H1 (cell line): ENCODE results near the gene BCL2L11. TPM values are rescaled to one million over a fixed set of nuclear protein-coding genes. Genes with fewer than 3 reads are reported as not detected.

Source experiments
- CTCF ChIA-PET: fragments of 300-600 bp; sonication (Branson Sonifier 250); formaldehyde crosslinking; loops from one replicate; lab custom pipeline; 2021; ENCODE audit not compliant: partially characterized antibody; lab: Charles Lee
- POLR2A ChIA-PET: fragments of 300-600 bp; sonication (Branson Sonifier 250); formaldehyde crosslinking; loops from one replicate; lab custom pipeline; 2021; ENCODE audit warnings: inconsistent platforms; ENCODE audit not compliant: partially characterized antibody; lab: Charles Lee
- DNase-seq, 2 experiments: peaks; one replicate each; pipeline versions ENCODE4 v3.0.0 to v3.0.0-alpha.2; 2010 to 2022; ENCODE audit warnings: low spot score in 2 of 2, low read depth in 1 of 2, mixed read lengths in 1 of 2
- FAIRE-seq: peaks from 2 replicates; lab custom pipeline; 2011; peaks lifted over from hg19 to GRCh38; lab: Jason Lieb, UNC
- H2AFZ ChIP-seq: 2 replicates; pipeline ENCODE4 v1.8.1; 2012; ENCODE audit warnings: low read length, inconsistent platforms
- H2AK5ac ChIP-seq: 2 replicates; pipeline ENCODE4 v1.6.1; 2013; ENCODE audit warnings: low read depth, low read length
- H2BK120ac ChIP-seq: replicated peaks from 2 replicates; pipeline ENCODE3; 2013; ENCODE audit warnings: low read depth, low read length, inconsistent platforms
- H2BK12ac ChIP-seq: 2 replicates; pipeline ENCODE4 v1.6.1; 2013; ENCODE audit warnings: low read depth, low read length
- H2BK15ac ChIP-seq: 2 replicates; pipeline ENCODE4 v1.6.1; 2013; ENCODE audit warnings: low read length
- H2BK20ac ChIP-seq: 2 replicates; pipeline ENCODE4 v1.6.1; 2013; ENCODE audit warnings: low read length
- H2BK5ac ChIP-seq: 2 replicates; pipeline ENCODE4 v1.6.1; 2013; ENCODE audit warnings: low read depth, low read length
- H3K14ac ChIP-seq: 2 replicates; pipeline ENCODE4 v1.6.1; 2013; ENCODE audit warnings: inconsistent platforms; ENCODE audit not compliant: insufficient read length
- H3K18ac ChIP-seq: 2 replicates; pipeline ENCODE4 v1.6.1; 2013; ENCODE audit warnings: low read length; ENCODE audit errors: extremely low read depth
- H3K23ac ChIP-seq: 2 replicates; pipeline ENCODE4 v1.6.1; 2013; ENCODE audit warnings: inconsistent platforms; ENCODE audit not compliant: insufficient read length
- H3K23me2 ChIP-seq: 2 replicates; pipeline ENCODE4 v1.6.1; 2013; ENCODE audit warnings: low read depth, low read length
- H3K27ac ChIP-seq: 2 replicates; pipeline ENCODE4 v1.6.1; 2011; ENCODE audit warnings: low read depth, low read length, inconsistent platforms
- H3K27me3 ChIP-seq, 4 experiments: replicated peaks in 1 of 4; 1 replicate in 1 of 4; 2 replicates in 3 of 4; pipeline versions ENCODE4 v1.6.1 to v1.8.1; 2011 to 2013; ENCODE audit warnings: low read length in 3 of 4, mild to moderate bottlenecking in 3 of 4, inconsistent platforms in 2 of 4, mixed read lengths in 2 of 4, moderate library complexity in 1 of 4; ENCODE audit not compliant: control insufficient read depth in 3 of 4, insufficient read depth in 3 of 4; ENCODE audit errors: extremely low read depth in 1 of 4
- H3K36me3 ChIP-seq, 4 experiments: 2 replicates each; pipeline versions ENCODE4 v1.6.1 to v1.8.1; 2011 to 2013; ENCODE audit warnings: mild to moderate bottlenecking in 4 of 4, low read length in 3 of 4, moderate library complexity in 2 of 4, control low read depth in 1 of 4, inconsistent platforms in 1 of 4; ENCODE audit not compliant: insufficient read depth in 4 of 4, control insufficient read depth in 2 of 4
- H3K4ac ChIP-seq: replicated peaks from 2 replicates; pipeline ENCODE3; 2013; ENCODE audit warnings: low read length, low read depth, mixed read lengths, inconsistent platforms; ENCODE audit not compliant: insufficient read length
- H3K4me1 ChIP-seq, 4 experiments: replicated peaks in 1 of 4; 1 replicate in 1 of 4; 2 replicates in 3 of 4; pipeline versions ENCODE4 v1.6.1 to v1.8.1; 2011 to 2013; ENCODE audit warnings: low read length in 3 of 4, inconsistent platforms in 2 of 4, mixed read lengths in 1 of 4; ENCODE audit not compliant: insufficient read depth in 4 of 4, control insufficient read depth in 3 of 4
- H3K4me2 ChIP-seq, 2 experiments: 2 replicates each; pipeline versions ENCODE4 v1.6.1 to v1.8.1; 2011 to 2013; ENCODE audit warnings: low read depth in 2 of 2, low read length in 2 of 2, control low read depth in 1 of 2, inconsistent platforms in 1 of 2, mild to moderate bottlenecking in 1 of 2; ENCODE audit not compliant: insufficient read depth in 1 of 2
- H3K4me3 ChIP-seq, 4 experiments: fragments of 200-600, 300-600 bp in 1 of 4; sonication (generic), shearing (Covaris generic), sonication (Bioruptor Twin) in 1 of 4; 2 replicates each; pipeline versions ENCODE4 v1.5.1 to v1.8.1; 2011 to 2016; ENCODE audit warnings: low read length in 4 of 4, low read depth in 3 of 4, control low read depth in 2 of 4, inconsistent platforms in 2 of 4, mild to moderate bottlenecking in 2 of 4, mixed read lengths in 1 of 4, moderate library complexity in 1 of 4; ENCODE audit not compliant: insufficient read depth in 2 of 4; ENCODE audit errors: extremely low read depth in 1 of 4
- H3K56ac ChIP-seq: replicated peaks from 2 replicates; pipeline ENCODE3; 2013; ENCODE audit warnings: low read depth, mild to moderate bottlenecking, mixed read lengths, low read length, inconsistent platforms; ENCODE audit not compliant: insufficient read length
- H3K79me1 ChIP-seq: 2 replicates; pipeline ENCODE4 v1.6.1; 2013; ENCODE audit warnings: low read depth, low read length, control low read depth
- H3K79me2 ChIP-seq, 2 experiments: 2 replicates each; pipeline versions ENCODE4 v1.6.1 to v1.8.1; 2012 to 2013; ENCODE audit warnings: low read length in 2 of 2, mild to moderate bottlenecking in 2 of 2, inconsistent platforms in 1 of 2; ENCODE audit not compliant: insufficient read depth in 2 of 2, control insufficient read depth in 1 of 2
- H3K9ac ChIP-seq, 4 experiments: replicated peaks in 1 of 4; 1 replicate in 1 of 4; 2 replicates in 3 of 4; pipeline versions ENCODE4 v1.6.1 to v1.8.1; 2011 to 2013; ENCODE audit warnings: low read depth in 3 of 4, low read length in 3 of 4, control low read depth in 2 of 4, mild to moderate bottlenecking in 2 of 4, moderate library complexity in 2 of 4, inconsistent platforms in 1 of 4; ENCODE audit errors: extremely low read depth in 1 of 4
- H3K9me3 ChIP-seq, 2 experiments: 2 replicates each; pipeline versions ENCODE4 v1.6.1 to v1.8.1; 2012 to 2013; ENCODE audit warnings: mild to moderate bottlenecking in 2 of 2, moderate library complexity in 2 of 2, control low read depth in 1 of 2, inconsistent platforms in 1 of 2, low read depth in 1 of 2, low read length in 1 of 2, mixed read lengths in 1 of 2; ENCODE audit not compliant: insufficient read depth in 2 of 2
- H4K20me1 ChIP-seq, 2 experiments: replicated peaks in 1 of 2; 2 replicates each; pipeline versions ENCODE3 to v1.8.1; 2011 to 2013; ENCODE audit warnings: inconsistent platforms in 2 of 2, low read length in 2 of 2, mild to moderate bottlenecking in 1 of 2; ENCODE audit not compliant: insufficient read depth in 2 of 2, control insufficient read depth in 1 of 2
- H4K5ac ChIP-seq: 2 replicates; pipeline ENCODE4 v1.6.1; 2013; ENCODE audit warnings: low read length, low read depth, mixed read lengths, inconsistent platforms; ENCODE audit not compliant: insufficient read length
- H4K8ac ChIP-seq: 2 replicates; pipeline ENCODE4 v1.8.0; 2013; ENCODE audit warnings: mild to moderate bottlenecking, moderate library complexity, low read length, inconsistent platforms; ENCODE audit not compliant: insufficient read depth; ENCODE audit errors: extremely low read depth
- H4K91ac ChIP-seq: replicated peaks from 2 replicates; pipeline ENCODE3; 2013; ENCODE audit warnings: low read length, mixed read lengths, inconsistent platforms; ENCODE audit not compliant: insufficient read length
- CBX8 ChIP-seq: fragments of 300-800, 300-1000 bp; sonication (generic); IDR thresholded peaks from 2 replicates; pipeline ENCODE4 v1.7.1; 2016; ENCODE audit warnings: low read depth, low read length, borderline replicate concordance
- CEBPB ChIP-seq: IDR thresholded peaks from 2 replicates; pipeline ENCODE4 v1.6.1; 2012; ENCODE audit warnings: low read depth, low read length
- CHD1 ChIP-seq: IDR thresholded peaks from 2 replicates; pipeline ENCODE4 v1.6.1; 2012; ENCODE audit warnings: low read depth, low read length, improper control_type of control experiment
- CHD2 ChIP-seq: IDR thresholded peaks from 2 replicates; pipeline ENCODE4 v1.6.1; 2012; ENCODE audit warnings: low read length, improper control_type of control experiment
- RAD21 ChIP-seq, 2 experiments: IDR thresholded peaks in 1 of 2; conservative IDR thresholded peaks in 1 of 2; 2 replicates each; pipeline ENCODE4 v1.6.1; 2011; ENCODE audit warnings: low read depth in 2 of 2, low read length in 2 of 2, improper control_type of control experiment in 1 of 2, inconsistent platforms in 1 of 2, mild to moderate bottlenecking in 1 of 2, moderate library complexity in 1 of 2
- WGBS, 2 experiments: shearing (Covaris generic) in 1 of 2; methylation state at CpG; one replicate each; pipeline versions ENCODE4 v1.1.6 to v1.1.7; 2013 to 2015; ENCODE audit warnings: low lambda C conversion rate in 2 of 2, mixed read lengths in 2 of 2, inconsistent platforms in 1 of 2, low coverage in 1 of 2, missing lambda C conversion rate in 1 of 2; ENCODE audit not compliant: insufficient replicate concordance in 2 of 2, insufficient coverage in 1 of 2, insufficient read length in 1 of 2; ENCODE audit errors: extremely low coverage in 1 of 2, missing lambda C conversion rate in 1 of 2; 5-methylcytosine and 5-hydroxymethylcytosine counted together
- polyA plus RNA-seq, 7 experiments: library from polyadenylated mRNA; depleted of rRNA in 3 of 7; stranded (reverse) in 5 of 7; unstranded in 2 of 7; fragments of >200 nt in 5 of 7; fragments of 200-250 nt in 2 of 7; gene quantifications; 1 replicate in 5 of 7; 2 replicates in 1 of 7; 4 replicates in 1 of 7; pipeline versions ENCODE4 v1.2.1 to v1.2.3, GENCODE V29; 2011 to 2013; ENCODE audit warnings: missing spikeins in 2 of 7, mixed read lengths in 2 of 7
- total RNA-seq: library from RNA; stranded (reverse); fragmentation: NEBNext Ultra II Directional; extraction: Animal tissue kit (Norgen Biotek cat#: 25700); gene quantifications from 2 replicates; pipeline ENCODE4 v1.2.1, GENCODE V29; 2021

BCL2L11 gene
- total and polyA plus RNA-seq, 2 of the 8 experiments (the other 6 are each of a cell fraction or from before 2014, with no cell fraction given) = 7.5 to 22.9 TPM

GRCh38 chr2:111157798-111158197 is 37.1 kb downstream of the BCL2L11 start:
- H3K23me2 ChIP-seq = no peaks in the 10 kb centered on the region
- H4K20me1 ChIP-seq = peaks cover 5 to 25% of the 10 kb centered on the region in 2 experiments
- H3K4me3 ChIP-seq = no peak overlapping the region
- peaks cover 20% of the 10 kb centered on the region for H3K79me1 ChIP-seq
- H3K18ac ChIP-seq = no peak overlapping the region
- ChIA-PET CTCF (interaction anchor here (0.6 to 1.2 kb wide), 3 partner anchors 10 to 53 kb away, joined by 3 read pairs; no protein-coding TSS in a partner anchor), POLR2A (no interaction called here)
- no peak overlapping the region for H2BK120ac ChIP-seq
- H2AFZ ChIP-seq = no peak overlapping the region
- no peaks in the 10 kb centered on the region for H3K9me3 ChIP-seq
- H2BK20ac ChIP-seq = no peak overlapping the region
- no peak overlapping the region for H2BK5ac ChIP-seq
- H3K27ac ChIP-seq = no peak overlapping the region
- no peak overlapping the region for H3K23ac ChIP-seq
- H2BK15ac ChIP-seq = no peak overlapping the region
- H3K36me3 ChIP-seq = peaks cover 6 to 51% (median 10%) of the 10 kb centered on the region in 4 experiments; a peak in 5 of 8 replicates
- no peak overlapping the region for H3K14ac ChIP-seq
- no peak for DNase-seq
- H2BK12ac ChIP-seq = no peak overlapping the region
- no peak overlapping the region for H4K8ac ChIP-seq
- FAIRE-seq = no peak
- no peak overlapping the region for H4K5ac ChIP-seq
- H3K4me2 ChIP-seq = no peak overlapping the region
- H3K4ac ChIP-seq = no peak overlapping the region
- H3K4me1 ChIP-seq = peaks cover 0 to 7% (median 4%) of the 10 kb centered on the region in 4 experiments; a peak in 5 of 7 replicates
- H4K91ac ChIP-seq = no peak overlapping the region
- H3K79me2 ChIP-seq = peaks cover 0 to 28% of the 10 kb centered on the region in 2 experiments; a peak in 3 of 4 replicates
- no peaks in the 10 kb centered on the region for H3K27me3 ChIP-seq
- no peak overlapping the region; the same call in 1 of the 2 replicates for H2AK5ac ChIP-seq
- no peak overlapping the region for H3K9ac ChIP-seq
- no peak overlapping the region for H3K56ac ChIP-seq
- WGBS, 2 experiments = 77% methylated on average over 2 of the region's 2 CpGs; no CpG with 5 or more reads in 1 of the 2 experiments
- TF ChIP-seq CBX8 (no peak), CHD2 (no peak), CHD1 (no peak), RAD21 (IDR thresholded peaks at IDR 0.05 in 1 of 2, conservative IDR thresholded peaks at IDR 0.05 in 1 of 2; ENCODE audit: low read depth in 2 of 2, low read length in 2 of 2) (no peak), CEBPB (no peak)
